NCI-H128 (cell line): ENCODE data around the gene RNPEP.
"Not testable (repeated sequence)": the region's sequence is repeated elsewhere in the genome, so short reads cannot be mapped to it uniquely, and the experiment has no call there.

ENCODE experiments used
- DNase-seq: peaks from one replicate; lab custom pipeline; 2025; ENCODE audit not compliant: unreplicated experiment; lab: John Stamatoyannopoulos, UW

RNPEP gene

GRCh38 chr1:202009326-202010179 is 27.1 kb downstream of the RNPEP start:
- DNase-seq, result peak; percentile 85

GRCh38 chr1:202010180-202011015 is 27.9 kb downstream of the RNPEP start, which contains the start of gene ELF3:
Gene ELF3, plus strand, starts transcription at chr1:202010587. Its CDS starts 550 bp downstream, at chr1:202011137.
- peak; percentile 80 for DNase-seq

GRCh38 chr1:202011994-202012393 is 29.5 kb downstream of the RNPEP start:
- no peak for DNase-seq

GRCh38 chr1:202012544-202013478 is 30.4 kb downstream of the RNPEP start:
- DNase-seq, result no peak

GRCh38 chr1:202013603-202014002 is 31.2 kb downstream of the RNPEP start:
- no peak for DNase-seq

- no peak for DNase-seq
Observed at GRCh38 chr1:202014060-202014459, 31.6 kb downstream of the RNPEP start.

GRCh38 chr1:202014915-202015661 is 32.6 kb downstream of the RNPEP start:
- DNase-seq, result no peak

GRCh38 chr1:202015662-202015937 is 33.2 kb downstream of the RNPEP start:
- no peak for DNase-seq

- no peak for DNase-seq
Observed at GRCh38 chr1:202016022-202016810, 33.8 kb downstream of the RNPEP start.

GRCh38 chr1:202016811-202017748 is 34.6 kb downstream of the RNPEP start:
- DNase-seq, result no peak

GRCh38 chr1:202017749-202018467 is 35.5 kb downstream of the RNPEP start:
- DNase-seq, result no peak

- DNase-seq, result no peak
Observed at GRCh38 chr1:202018468-202019234, 36.2 kb downstream of the RNPEP start.

- not testable (repeated sequence) for DNase-seq
Observed at GRCh38 chr1:202019235-202019558, 36.7 kb downstream of the RNPEP start.

GRCh38 chr1:202023001-202023433 is 40.6 kb downstream of the RNPEP start:
- DNase-seq, result no peak

GRCh38 chr1:202029171-202029665 is 46.8 kb downstream of the RNPEP start:
- no peak for DNase-seq

- DNase-seq, result no peak
Observed at GRCh38 chr1:202029727-202030126, 47.3 kb downstream of the RNPEP start.

- no peak for DNase-seq
Observed at GRCh38 chr1:202031796-202032195, 49.3 kb downstream of the RNPEP start.
